GM18873 (cell line): ENCODE measurements around the gene IFNK.
A peak's percentile ranks its signal among the peaks of the same experiment; 100 is the strongest.

Experiments
- ATAC-seq: cut with Tn5 transposase; IDR thresholded peaks from one replicate; pipeline ENCODE4 v1.9.1; 2021; ENCODE audit warnings: mild to moderate bottlenecking, moderate library complexity, moderate number of reproducible peaks; ENCODE audit not compliant: unreplicated experiment, low FRiP score

IFNK gene

GRCh38 chr9:27506981-27507380, 17.1 kb upstream of the IFNK start:
- no peak for ATAC-seq

- no peak for ATAC-seq
Measured at GRCh38 chr9:27510780-27511179, 13.3 kb upstream of the IFNK start.

GRCh38 chr9:27511771-27512170, 12.3 kb upstream of the IFNK start:
- ATAC-seq, result no peak

- ATAC-seq, result no peak
Measured at GRCh38 chr9:27514551-27514950, 9.5 kb upstream of the IFNK start.

- ATAC-seq, result no peak
Measured at GRCh38 chr9:27518006-27518405, 6.1 kb upstream of the IFNK start.

- no peak for ATAC-seq
Measured at GRCh38 chr9:27518809-27519208, 5.3 kb upstream of the IFNK start.

GRCh38 chr9:27519466-27520465, 4.3 kb upstream of the IFNK start:
- no peak for ATAC-seq

- no peak for ATAC-seq
Measured at GRCh38 chr9:27520986-27521385, 3.1 kb upstream of the IFNK start.

- no peak for ATAC-seq
Measured at GRCh38 chr9:27523141-27523540, 949 bp upstream of the IFNK start.

- no peak for ATAC-seq
Measured at GRCh38 chr9:27527702-27528075, 3.6 kb downstream of the IFNK start.

GRCh38 chr9:27528076-27528885, 4.2 kb downstream of the IFNK start:
- ATAC-seq, result peak; percentile 53

- peak; percentile 34 for ATAC-seq
Measured at GRCh38 chr9:27528886-27529315, 4.8 kb downstream of the IFNK start.

- peak; percentile 63 for ATAC-seq
Measured at GRCh38 chr9:27529316-27530278, 5.5 kb downstream of the IFNK start, which contains the start of gene MOB3B. Gene MOB3B (minus strand): TSS chr9:27529814. CDS start chr9:27455550, 74,264 bp downstream.

- ATAC-seq, result no peak
Measured at GRCh38 chr9:27530915-27531755, 7.0 kb downstream of the IFNK start.

- ATAC-seq, result no peak
Measured at GRCh38 chr9:27532046-27532445, 8.0 kb downstream of the IFNK start.

GRCh38 chr9:27533311-27533710, 9.2 kb downstream of the IFNK start:
- ATAC-seq, result no peak

GRCh38 chr9:27534131-27534530, 10.0 kb downstream of the IFNK start:
- ATAC-seq, result no peak

GRCh38 chr9:27534658-27535209, 10.6 kb downstream of the IFNK start:
- ATAC-seq, result no peak

GRCh38 chr9:27535701-27536118, 11.6 kb downstream of the IFNK start:
- ATAC-seq, result no peak
